GM19324 (cell line): ENCODE measurements around the gene PNPLA5.

Experiments used
- ATAC-seq: cut with Tn5 transposase; IDR thresholded peaks from one replicate; pipeline ENCODE4 v1.9.1; 2021; ENCODE audit warnings: mild to moderate bottlenecking, moderate library complexity; ENCODE audit not compliant: unreplicated experiment, low FRiP score

The PNPLA5 gene

GRCh38 chr22:43843783-43844530 is 47.9 kb downstream of the PNPLA5 start:
- ATAC-seq, result no peak

GRCh38 chr22:43841742-43842141 is 50.1 kb downstream of the PNPLA5 start:
- no peak for ATAC-seq

- ATAC-seq, result no peak
Observed at GRCh38 chr22:43840851-43841250, 51.0 kb downstream of the PNPLA5 start.

- ATAC-seq, result no peak
Observed at GRCh38 chr22:43840431-43840830, 51.4 kb downstream of the PNPLA5 start.

GRCh38 chr22:43839781-43840180 is 52.0 kb downstream of the PNPLA5 start:
- ATAC-seq, result no peak

GRCh38 chr22:43838571-43839307 is 53.1 kb downstream of the PNPLA5 start:
- ATAC-seq, result no peak

GRCh38 chr22:43838161-43838560 is 53.7 kb downstream of the PNPLA5 start:
- no peak for ATAC-seq

- ATAC-seq, result no peak
Observed at GRCh38 chr22:43837666-43838065, 54.1 kb downstream of the PNPLA5 start.

GRCh38 chr22:43835736-43836135 is 56.1 kb downstream of the PNPLA5 start:
- ATAC-seq, result no peak

GRCh38 chr22:43835166-43835565 is 56.6 kb downstream of the PNPLA5 start:
- ATAC-seq, result no peak

GRCh38 chr22:43833286-43834240 is 58.2 kb downstream of the PNPLA5 start:
- no peak for ATAC-seq

- ATAC-seq, result no peak
Observed at GRCh38 chr22:43832393-43833265, 59.2 kb downstream of the PNPLA5 start.

- ATAC-seq, result no peak
Observed at GRCh38 chr22:43831561-43832392, 60.0 kb downstream of the PNPLA5 start.

GRCh38 chr22:43830931-43831560 is 60.8 kb downstream of the PNPLA5 start:
- ATAC-seq, result no peak

- ATAC-seq, result no peak
Observed at GRCh38 chr22:43829904-43830851, 61.6 kb downstream of the PNPLA5 start.
